Activated CD4-positive, alpha-beta T cell treated with anti-CD3 and anti-CD28 coated beads for 1 hour (primary cell): ENCODE measurements around the gene PRM2.
A peak's percentile ranks its signal among the peaks of the same experiment; 100 is the strongest.

Experiments used
- DNase-seq: peaks from one replicate; pipeline ENCODE4 v3.0.0-alpha.2; 2020

Gene PRM2

DNA sequence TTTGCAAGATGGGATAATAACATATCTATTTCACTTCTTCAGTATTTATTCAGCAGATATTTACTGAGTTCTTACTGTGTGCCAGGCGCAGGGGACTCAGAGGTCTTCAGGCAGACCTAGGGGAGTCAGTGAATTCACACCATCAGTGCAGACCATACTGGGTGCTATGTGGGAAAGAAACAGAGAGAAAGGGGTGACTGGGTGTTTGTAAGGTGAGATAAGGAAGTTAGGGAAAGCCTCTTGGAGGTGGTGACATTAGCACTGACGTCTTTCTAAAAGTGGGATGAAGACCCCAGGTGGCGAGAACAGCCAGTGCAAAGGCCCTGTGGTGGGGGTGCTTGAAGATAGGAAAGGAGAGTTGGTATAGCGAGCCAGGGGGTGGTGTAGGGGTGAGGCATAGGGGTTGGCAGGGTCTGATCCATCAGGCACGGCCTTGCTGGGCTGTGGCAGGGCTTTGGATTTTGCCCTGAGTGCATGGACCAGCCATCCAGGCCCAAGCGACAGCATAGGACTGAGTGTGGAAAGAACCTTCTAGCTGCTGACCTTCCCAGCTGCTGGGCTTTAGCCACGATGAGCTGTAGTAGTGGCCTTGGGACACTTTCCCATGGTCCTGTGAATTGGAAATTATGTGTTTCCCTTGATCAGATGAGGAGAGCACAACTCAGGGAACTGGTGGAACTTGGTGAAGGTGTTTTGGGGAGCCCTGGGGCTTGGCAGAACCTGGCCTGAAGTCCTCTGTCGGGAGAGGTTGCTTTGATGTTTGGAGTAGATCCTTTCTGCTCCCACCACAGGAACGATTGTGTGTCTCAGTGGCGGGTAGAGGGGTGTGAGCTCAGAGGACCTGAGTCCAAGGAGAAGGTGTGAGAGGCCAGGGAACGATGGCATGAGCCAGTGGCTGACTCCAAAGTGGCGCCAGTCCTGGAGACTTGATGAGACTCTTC, 16.4 kb downstream of the PRM2 start:
- DNase-seq = no peak

DNA sequence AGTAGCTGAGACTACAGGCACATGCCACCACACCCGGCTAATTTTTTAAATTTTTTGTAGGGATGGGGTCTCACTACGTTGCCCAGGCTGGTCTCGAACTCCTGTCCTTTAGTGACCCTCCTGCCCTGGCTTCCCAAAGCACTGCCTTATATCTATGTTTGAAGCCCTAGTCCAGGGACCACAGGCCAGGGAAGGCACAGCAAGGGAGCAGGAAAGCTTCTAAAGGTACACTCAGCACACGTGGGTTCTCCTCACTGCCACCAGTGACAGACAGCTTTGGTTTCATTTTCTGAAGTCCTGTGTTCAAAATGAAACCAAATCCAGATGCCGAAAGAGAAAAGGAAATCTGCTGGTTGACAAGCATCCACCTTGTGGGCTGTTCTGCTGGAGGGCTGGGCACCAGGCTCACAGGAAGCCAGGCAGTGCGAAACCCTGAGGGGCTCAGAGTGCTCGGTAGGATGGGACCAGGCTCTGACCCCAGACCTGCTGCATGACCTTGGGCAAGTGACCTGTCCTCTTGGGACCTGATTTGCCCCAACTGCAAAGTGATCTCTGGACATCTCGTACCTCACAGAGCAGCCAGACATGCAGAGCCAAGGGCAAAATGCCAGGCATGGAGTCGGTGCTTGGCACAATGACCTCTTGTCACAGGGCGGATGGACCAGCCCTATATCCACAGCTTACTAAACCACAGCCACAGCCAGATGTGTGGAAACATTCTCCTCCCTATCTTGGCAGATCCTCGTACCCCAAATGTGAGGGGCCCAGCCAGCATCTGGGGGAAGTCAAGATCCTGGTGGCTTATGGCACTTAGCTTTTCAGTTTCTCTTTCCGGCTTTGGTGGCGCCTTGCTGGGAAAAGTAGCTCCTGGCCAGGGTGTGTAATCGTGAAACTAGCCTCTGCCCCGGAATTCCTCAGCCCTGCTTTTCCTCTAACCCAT, 17.5 kb downstream of the PRM2 start:
- peak; percentile 14 for DNase-seq

- DNase-seq = peak; percentile 34
Observed at GRCh38 chr16:11257131-11257938, 18.9 kb downstream of the PRM2 start.

DNA sequence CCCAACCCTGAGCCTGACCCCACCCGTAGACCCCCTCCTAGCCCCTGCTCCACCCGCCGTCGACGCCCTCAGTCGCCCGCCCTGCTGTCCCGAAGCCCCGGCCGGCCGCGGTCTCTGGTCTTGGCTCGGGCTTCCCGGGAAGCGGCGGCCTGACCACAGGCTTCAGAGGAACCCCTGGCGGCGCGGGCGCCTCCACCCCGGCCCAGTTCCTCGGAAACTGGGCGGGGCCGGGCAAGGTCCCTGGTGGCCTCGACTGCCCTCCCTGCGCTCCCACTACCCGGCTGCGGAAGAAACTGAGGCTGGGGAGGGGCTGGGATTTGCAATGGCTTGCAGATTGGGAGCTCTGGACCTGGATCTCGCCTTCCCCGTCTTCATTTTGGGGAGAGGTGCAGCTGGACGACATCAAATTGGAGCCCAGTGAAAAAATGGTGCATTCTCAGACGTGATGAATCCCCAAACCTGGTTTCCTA, 19.6 kb downstream of the PRM2 start:
- DNase-seq = peak; percentile 27

- DNase-seq = peak; percentile 90
Observed at GRCh38 chr16:11255737-11256660, 20.3 kb downstream of the PRM2 start, which contains the start of gene SOCS1. SOCS1 (minus strand) TSS chr16:11256204; CDS start chr16:11255478, 726 bp downstream.

DNA sequence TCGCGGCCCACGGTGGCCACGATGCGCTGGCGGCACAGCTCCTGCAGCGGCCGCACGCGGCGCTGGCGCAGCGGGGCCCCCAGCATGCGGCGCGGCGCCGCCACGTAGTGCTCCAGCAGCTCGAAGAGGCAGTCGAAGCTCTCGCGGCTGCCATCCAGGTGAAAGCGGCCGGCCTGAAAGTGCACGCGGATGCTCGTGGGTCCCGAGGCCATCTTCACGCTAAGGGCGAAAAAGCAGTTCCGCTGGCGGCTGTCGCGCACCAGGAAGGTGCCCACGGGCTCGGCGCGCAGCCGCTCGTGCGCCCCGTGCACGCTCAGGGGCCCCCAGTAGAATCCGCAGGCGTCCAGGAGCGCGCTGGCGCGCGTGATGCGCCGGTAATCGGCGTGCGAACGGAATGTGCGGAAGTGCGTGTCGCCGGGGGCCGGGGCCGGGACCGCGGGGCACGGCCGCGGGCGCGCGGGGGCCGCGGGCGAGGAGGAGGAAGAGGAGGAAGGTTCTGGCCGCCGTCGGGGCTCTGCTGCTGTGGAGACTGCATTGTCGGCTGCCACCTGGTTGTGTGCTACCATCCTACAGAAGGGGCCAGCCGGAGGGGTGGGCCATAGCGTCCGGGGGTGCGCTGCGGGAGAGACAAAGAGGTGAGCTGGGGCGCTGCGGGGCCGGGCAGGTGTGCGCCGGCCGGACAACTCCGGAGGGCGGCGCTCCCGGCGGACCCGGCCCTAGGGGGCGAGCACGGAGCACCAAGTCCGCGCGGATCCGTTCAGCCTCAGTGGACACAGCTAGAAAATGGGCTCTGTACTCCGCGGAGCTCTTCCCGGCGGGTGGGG, 21.2 kb downstream of the PRM2 start:
- peak; percentile 47 for DNase-seq

DNA sequence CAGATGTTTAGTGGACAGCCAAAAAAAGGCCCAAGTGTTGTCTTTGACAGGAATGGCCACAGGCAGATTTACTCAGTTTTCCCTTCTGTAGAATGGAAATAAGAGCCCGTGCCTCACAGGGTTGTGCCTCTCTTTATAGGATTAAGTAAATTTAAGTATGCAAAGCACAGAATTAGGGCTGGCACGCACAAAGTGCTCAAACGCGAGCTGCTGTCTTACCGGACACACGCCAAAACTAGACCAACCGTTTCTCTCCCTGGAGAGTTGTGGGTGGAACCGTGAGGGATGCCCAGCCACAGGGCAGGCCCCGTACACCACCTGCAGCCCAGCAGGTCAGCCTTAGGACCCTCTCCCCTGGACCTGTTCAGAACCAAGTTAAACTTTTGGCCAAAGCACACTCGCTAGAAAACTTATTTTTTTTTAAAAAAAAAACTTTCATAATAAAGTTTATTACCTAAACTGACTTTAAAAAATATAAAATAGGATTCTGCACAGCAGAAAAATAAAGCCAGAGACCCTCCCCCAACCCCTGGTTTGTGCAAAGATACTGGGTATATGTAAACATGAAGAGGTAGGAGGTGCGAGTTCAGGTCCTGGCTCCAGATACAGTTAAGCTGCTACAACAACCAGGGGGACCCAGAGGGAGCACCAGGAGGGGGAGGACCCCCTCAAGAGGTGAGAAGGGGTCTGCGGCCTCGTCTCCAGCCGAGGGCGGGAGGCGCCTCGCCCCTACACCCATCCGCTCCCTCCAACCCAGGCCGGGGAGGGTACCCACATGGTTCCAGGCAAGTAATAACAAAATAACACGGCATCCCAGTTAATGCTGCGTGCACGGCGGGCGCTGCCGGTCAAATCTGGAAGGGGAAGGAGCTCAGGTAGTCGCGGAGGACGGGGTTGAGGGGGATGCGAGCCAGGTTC, 22.0 kb downstream of the PRM2 start:
- no peak for DNase-seq

- no peak for DNase-seq
Observed at GRCh38 chr16:11253009-11253994, 23.0 kb downstream of the PRM2 start.

GRCh38 chr16:11252482-11252931, 23.8 kb downstream of the PRM2 start:
- no peak for DNase-seq

- peak; percentile 73 for DNase-seq
Observed at GRCh38 chr16:11251525-11252481, 24.5 kb downstream of the PRM2 start.

DNA sequence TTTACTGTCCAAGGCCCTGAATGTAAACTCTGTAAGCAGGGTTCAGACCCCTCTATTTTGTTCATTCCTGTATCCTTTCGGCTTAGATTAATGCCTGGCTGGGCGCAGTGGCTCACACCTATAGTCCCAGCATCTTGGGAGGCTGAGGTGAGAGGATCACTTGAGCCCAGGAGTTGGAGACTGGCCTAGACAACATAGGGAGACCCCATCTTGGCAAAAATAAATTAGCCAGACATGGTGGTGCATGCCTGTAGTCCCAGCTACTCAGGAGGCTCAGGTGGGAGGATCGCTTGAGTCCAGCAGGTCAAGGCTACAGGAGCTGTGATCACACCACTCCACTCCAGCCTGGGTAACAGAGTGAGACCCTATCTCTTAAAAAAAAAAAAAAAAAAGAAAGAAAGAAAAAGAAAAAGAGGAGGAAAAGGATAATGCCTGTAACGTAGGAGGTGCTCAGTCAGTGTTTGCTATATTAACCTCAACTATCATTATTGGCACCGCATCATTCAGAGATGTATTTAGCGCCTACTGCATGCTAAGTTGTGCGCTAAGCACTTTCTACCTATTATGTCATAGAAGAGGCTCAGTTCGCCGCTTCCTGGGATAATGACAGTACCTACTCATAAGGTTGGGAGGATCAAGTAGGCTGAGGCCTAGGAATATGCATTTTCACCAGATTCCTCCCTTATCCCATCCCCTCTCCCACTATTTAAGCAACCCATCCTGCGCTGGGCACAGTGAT, 25.3 kb downstream of the PRM2 start:
- no peak for DNase-seq

DNA sequence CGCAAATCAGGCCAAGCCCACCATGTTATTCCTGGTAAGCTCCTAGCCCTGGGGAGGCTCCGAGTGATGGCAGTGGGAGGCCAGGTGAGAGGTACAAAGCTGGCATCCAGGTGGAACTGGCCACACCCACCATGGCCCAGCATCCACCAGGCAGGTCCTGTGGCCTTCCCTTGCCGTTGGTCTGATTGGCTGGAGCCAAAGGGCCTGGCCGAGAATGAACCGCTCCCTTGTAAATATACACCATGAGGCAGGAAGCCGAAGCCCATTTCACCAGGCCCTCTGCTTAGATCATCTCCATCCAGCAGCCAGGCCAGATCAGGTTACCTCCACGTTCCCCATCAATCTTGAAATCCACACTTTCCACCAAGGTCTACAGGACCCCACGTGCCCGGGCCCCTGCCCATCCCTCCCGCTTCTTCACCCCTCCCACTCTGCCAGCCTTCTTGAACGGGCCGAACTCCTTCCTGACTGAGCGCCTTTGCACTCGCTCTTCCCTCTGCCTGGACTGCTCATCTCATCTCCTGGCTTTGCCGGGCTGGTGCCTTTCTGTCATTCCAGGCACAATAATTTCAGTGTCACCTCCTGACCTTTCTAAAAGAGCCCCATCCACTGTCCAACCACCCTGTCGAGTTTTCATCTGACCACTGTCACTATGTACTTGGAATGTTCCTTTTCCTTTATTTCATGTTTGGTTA, 26.0 kb downstream of the PRM2 start:
- DNase-seq = no peak

- DNase-seq = no peak
Observed at GRCh38 chr16:11249233-11250061, 26.8 kb downstream of the PRM2 start.

GRCh38 chr16:11248133-11248532, 28.1 kb downstream of the PRM2 start:
- no peak for DNase-seq
